ENCODE results near the gene LRFN5. TPM values are rescaled to one million over a fixed set of nuclear protein-coding genes. Genes with fewer than 3 reads are reported as not detected.

The LRFN5 gene
- total and polyA plus RNA-seq, 2 of the 8 experiments (the other 6 are each of a cell fraction or from before 2014, with no cell fraction given), result 0.85 to 4.7 TPM

- TF ChIP-seq CHD7 (IDR thresholded peaks at IDR 0.05; ENCODE audit: insufficient replicate concordance, low read length) (no peak), NANOG (IDR thresholded peaks at IDR 0.05; ENCODE audit: insufficient read depth, low read depth, low read length, poor library complexity, severe bottlenecking) (no peak), RBBP5 (IDR thresholded peaks at IDR 0.05; ENCODE audit: borderline replicate concordance, low read depth, low read length) (peak; percentile 69; the same call in 1 of the 2 replicates), HDAC6 (IDR thresholded peaks at IDR 0.05; ENCODE audit: low read depth, low read length) (no peak), TEAD4 (IDR thresholded peaks at IDR 0.05; ENCODE audit: low read depth, low read length) (peak; percentile 36; the same call in 1 of the 2 replicates), ATF2 (IDR thresholded peaks at IDR 0.05; ENCODE audit: low read length) (no peak), PHF8 (conservative IDR thresholded peaks at IDR 0.05; ENCODE audit: low read depth, low read length) (no peak)
These were observed 960 bp upstream of the LRFN5 start (continued) for GRCh38 chr14:41605550-41606281.

Measured in H1 (cell line).